ENCODE results near the gene DPPA3. TPM values are rescaled to one million over a fixed set of nuclear protein-coding genes. Genes with fewer than 3 reads are reported as not detected.

The DPPA3 gene
- total RNA-seq (2022; extraction: Qiagen RNA extraction; ENCODE audit: low read depth) = not detected in 5 replicates

GRCh38 chr12:7711133-7711532 is at the start of gene DPPA3:
TSS of gene DPPA3 (plus strand) at chr12:7711433. CDS start at chr12:7711571, 138 bp downstream.

GRCh38 chr12:7695566-7696197 is 15.6 kb upstream of the DPPA3 start, which contains the start of gene GDF3:
TSS of gene GDF3 (minus strand) at chr12:7695775. CDS start at chr12:7695728, 47 bp downstream.

GRCh38 chr12:7747246-7747645 is 36.0 kb downstream of the DPPA3 start, which contains the start of gene CLEC4C:
TSS of gene CLEC4C (minus strand) at chr12:7747375. CDS start at chr12:7747348, 27 bp downstream.

Other genes starting within 250 kb of the DPPA3 start
- gene CD163, start 207.7 kb upstream of the DPPA3 start, total RNA-seq (2022; extraction: Qiagen RNA extraction; ENCODE audit: low read depth) = not detected in 5 replicates
- gene APOBEC1, start 45.5 kb upstream of the DPPA3 start, total RNA-seq (2022; extraction: Qiagen RNA extraction; ENCODE audit: low read depth) = not detected in 5 replicates
- gene GDF3, start 15.7 kb upstream of the DPPA3 start, total RNA-seq (2022; extraction: Qiagen RNA extraction; ENCODE audit: low read depth) = not detected in 5 replicates
- gene CLEC4C, start 35.9 kb downstream of the DPPA3 start, total RNA-seq (2022; extraction: Qiagen RNA extraction; ENCODE audit: low read depth) = not detected in 5 replicates
- not detected in 5 replicates for gene NANOGNB, start 53.8 kb downstream of the DPPA3 start, total RNA-seq (2022; extraction: Qiagen RNA extraction; ENCODE audit: low read depth)
- not detected in 5 replicates for gene NANOG, start 78.0 kb downstream of the DPPA3 start, total RNA-seq (2022; extraction: Qiagen RNA extraction; ENCODE audit: low read depth)
- 0.07 TPM in 1 of 5 replicates, not detected in the others for gene SLC2A14, start 161.5 kb downstream of the DPPA3 start, total RNA-seq (2022; extraction: Qiagen RNA extraction; ENCODE audit: low read depth)
- 2.0 to 4.3 TPM (median 3.4 TPM) in 5 replicates for gene SLC2A3, start 224.8 kb downstream of the DPPA3 start, total RNA-seq (2022; extraction: Qiagen RNA extraction; ENCODE audit: low read depth)

All from A549 treated with RU486 at 1 μM for 4 hours (cell line).